ENCODE results near the gene CLDN1.
A peak's percentile ranks its signal among the peaks of the same experiment; 100 is the strongest.

CLDN1 gene, protein sequence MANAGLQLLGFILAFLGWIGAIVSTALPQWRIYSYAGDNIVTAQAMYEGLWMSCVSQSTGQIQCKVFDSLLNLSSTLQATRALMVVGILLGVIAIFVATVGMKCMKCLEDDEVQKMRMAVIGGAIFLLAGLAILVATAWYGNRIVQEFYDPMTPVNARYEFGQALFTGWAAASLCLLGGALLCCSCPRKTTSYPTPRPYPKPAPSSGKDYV

DNA sequence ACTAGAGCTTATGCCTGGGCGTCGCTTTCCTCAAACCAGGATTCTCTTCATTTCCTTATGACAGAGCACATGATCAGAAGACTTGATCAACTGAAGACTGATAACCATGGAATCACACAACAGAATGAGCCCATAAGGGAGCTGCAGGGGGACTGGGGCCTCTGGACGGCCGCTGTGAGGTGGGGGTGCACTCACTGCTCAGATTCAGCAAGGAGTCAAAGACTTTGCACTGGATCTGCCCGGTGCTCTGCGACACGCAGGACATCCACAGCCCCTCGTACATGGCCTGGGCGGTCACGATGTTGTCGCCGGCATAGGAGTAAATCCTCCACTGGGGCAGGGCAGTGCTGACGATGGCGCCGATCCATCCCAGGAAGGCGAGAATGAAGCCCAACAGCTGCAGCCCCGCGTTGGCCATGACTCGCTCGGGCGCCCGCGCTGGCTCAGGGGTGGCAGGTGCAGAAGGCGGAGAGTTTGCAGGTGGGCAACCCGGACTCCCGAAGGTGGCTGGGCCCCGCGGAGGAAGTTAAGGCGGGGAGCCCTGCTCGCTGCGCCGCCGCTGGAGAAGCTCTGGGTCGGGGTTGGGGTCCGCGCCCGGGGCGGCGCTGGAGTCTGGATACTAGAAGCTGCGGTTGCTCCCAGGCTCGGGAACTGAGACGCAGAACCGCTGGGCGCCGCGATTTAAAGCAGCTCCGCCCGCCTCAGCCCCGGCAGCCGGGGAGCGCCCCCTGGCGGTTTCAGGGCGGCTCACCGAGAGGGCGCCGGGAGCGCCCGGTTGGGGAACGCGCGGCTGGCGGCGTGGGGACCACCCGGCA is at the start of gene CLDN1:
Gene CLDN1, minus strand, starts transcription at position 658 of the 815 bp plus-strand sequence. Its CDS starts 240 bp downstream, at position 418.
- DNase-seq = peak; percentile 72

DNA sequence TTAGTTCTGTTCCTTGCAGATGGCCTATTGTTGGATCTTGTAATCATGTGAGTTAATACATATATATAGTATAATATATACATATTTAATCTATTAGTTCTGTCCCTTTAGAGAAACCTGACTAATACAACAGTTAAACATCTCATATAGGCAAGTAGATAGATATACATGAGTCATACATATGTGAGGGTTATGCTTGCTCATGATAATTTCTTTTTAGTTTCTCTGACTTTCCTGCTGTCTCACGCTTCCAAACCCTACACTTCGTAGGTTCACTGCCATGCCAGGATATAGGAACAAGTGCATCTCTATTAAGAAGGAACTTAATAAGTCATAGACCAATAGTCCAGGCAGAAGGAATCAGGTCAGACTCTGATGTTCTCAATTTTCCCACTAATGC is 48.9 kb upstream of the CLDN1 start:
- no peak for DNase-seq

DNA sequence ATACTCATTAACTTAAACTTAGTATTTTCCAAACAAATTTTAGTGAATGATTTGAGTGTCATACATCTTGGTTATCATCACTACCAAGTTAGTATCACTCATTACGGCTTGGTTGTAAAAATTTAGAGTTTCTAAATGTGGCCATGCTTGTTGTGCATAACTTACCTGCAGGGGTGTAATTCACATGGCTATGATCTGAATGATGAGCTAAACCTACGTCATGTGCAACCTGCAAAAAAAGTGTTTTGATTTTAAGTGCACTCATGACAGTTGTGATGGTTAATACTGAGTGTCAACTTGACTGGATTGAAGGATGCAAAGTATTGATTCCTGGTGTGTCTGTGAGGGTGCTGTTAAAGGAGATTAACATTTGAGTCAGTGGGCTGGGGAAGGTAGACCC is 48.1 kb upstream of the CLDN1 start:
- no peak for DNase-seq

DNA sequence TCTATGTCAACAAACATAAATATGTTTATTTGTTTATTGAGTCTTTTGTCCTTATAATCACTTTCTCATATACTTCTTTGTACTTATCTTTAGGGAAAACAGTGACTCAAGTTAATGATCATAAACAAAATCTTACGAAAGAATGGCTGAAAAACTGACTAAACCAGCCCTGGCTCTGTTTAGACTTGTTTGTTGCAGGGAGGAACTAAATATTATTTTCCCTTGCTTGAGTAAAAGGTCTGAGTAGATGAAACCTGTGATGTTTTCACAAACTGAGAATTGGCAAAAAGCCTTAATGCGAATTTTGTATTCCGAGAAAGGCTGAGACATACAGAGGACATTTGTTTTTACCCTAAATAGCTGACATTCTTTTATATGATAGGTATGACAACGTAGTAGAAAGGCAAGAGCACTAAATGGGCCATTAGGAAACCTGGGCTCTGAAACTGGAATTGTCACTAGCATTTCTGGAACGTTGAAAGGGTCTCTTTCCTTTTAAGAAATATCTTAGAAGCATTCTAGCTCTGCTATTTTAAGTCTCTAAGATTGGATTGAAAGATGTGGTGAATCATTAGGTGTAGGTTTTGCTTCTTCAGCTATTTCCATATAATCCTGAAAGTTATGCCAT is 47.5 kb upstream of the CLDN1 start:
- DNase-seq = no peak

DNA sequence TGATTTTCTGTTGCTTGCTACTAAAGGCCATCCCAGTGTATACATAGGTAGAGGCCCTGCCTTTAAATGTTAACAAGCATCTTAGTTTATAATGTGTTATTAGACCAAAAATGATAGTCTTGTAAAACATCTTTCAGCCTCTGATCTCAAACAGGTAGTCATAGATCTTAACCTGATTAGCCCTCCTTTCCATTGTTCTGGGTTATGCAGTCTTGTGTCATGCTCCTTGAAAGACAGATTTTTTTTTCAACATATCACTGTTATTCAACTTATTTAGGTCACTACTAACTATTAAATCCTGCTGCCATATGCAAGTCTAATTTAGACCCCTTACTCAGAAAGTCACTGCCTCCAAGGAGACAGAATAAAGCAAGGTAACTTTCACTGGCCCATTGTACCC is 46.6 kb upstream of the CLDN1 start:
- DNase-seq = no peak

DNA sequence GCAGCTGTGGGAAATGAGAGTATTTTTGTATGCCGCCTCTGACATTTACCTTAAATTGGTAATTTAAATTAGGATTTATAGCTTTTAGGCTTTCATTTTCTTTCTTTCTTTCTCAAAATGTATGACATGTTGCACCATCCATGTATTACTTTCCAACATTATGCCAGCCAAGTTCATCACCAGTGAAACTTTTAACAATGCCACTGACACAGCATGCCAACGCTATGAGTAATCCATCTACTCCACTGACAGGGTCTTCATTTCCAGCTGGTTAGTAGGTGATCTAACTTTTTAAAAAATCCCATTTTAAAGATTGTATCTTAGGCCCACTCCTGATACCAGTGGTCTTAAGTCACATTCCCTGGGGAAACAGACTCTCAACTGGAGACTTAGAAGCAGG is 43.9 kb upstream of the CLDN1 start:
- DNase-seq = no peak

DNA sequence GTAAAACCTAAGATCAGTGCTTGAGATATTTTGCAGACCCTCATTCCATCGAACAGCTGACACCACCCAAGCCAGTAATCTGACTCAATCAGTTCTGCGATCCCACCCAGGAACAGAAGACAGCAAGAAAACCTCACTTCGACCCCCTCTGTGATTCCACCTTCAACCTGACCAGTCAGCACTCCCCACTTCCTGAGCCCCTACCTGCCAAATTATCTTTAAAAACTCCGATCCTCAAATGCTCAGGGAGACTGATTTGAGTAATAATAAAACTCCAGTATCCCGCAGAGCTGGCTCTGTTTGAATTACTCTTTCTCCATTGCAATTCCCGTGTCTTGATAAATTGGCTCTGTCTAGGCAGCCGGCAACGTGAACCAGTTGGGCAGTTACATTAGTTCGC is 40.0 kb upstream of the CLDN1 start:
- no peak for DNase-seq

DNA sequence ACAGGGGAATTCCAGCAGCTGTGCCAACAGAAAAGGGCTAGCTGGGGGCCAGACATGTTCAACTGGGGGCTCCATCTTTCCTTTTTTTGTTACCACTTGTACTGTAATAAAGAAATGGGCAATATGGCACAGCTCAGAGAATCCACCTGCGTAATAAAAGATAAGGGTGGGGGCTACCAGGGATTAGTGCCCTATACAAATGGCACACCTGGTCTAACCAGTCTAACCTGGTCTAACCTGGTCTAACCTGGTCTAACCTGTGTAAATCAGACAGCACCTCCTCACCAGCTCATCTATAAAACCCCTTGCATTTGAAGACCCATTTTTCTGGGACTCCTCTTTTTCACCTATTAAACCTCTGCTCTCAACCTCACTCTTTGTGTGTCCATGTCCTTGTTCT is 39.5 kb upstream of the CLDN1 start:
- DNase-seq = no peak

DNA sequence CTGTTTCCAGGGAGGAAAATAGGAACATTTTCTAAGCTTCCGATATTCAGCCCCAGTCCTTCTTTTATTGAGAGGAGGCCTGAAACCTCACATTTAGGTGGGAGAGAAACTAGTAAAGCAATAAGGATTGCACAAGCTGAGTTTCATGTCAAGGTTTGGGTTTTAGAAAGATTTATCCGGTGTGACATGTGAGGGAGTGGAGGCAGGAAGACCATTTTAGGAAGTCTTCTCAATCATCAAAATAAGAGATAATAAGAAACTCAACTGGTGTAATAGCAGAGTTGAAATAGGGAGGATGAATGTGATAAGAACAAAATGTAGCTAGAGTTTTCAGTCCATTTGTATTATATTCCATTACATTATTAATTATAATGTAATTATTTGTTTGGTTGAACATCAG is 38.0 kb upstream of the CLDN1 start:
- no peak for DNase-seq

DNA sequence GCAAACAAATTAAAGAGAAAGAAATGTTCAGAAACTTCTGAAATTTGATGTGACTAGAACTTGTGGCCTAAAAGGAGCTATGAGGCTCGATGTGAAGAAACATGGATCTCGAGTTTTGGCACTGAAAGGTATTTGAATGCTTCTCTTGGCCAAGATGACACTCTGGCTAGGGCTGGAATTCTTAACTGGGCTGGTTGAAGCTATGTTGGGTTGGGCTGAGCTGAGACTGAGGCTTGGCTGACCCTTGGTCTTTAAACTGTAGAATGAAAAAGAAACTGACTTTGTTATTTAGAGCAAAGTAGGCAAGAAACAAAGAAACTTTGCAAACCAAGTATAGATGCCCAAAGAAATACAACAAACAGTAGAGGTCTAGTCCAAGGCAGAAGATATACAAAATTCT is 37.6 kb upstream of the CLDN1 start:
- DNase-seq = no peak

DNA sequence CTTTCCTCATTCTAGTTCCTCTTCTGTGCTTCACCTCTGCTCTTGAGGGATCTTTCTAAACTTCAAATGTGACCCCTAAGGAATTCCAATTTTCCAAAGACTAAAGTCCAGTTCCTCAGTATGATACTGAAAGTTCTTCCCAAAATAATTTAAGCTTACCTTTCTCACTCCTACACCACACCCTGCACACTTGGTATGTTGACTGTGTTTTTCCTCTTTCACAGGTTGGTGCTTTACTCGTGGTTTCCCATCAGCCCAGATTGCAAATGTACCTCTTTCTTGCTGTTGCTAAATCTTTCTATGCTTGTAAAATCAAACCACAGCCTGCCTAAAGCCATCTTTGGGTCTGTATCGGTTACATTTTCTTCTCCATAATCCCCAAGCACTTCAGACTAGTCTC is 35.2 kb upstream of the CLDN1 start:
- no peak for DNase-seq

DNA sequence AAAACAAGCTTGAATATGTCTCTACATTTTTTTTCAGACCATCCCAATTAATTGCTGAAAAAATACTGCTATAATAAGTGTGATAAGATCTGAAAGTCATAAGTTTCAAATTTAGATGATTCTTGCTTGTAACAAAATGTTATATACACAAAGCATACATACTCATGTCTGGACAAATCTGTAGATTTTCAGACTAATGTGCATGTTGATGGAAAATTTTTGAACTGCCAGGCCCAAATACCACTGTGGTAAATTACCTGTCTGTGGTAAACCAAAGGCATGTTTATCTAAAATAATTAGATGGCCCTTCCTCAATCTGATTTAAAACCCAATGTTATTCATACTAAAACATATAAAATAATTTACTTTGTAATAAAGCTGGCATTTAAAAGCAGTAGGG is 34.0 kb upstream of the CLDN1 start:
- DNase-seq = no peak

DNA sequence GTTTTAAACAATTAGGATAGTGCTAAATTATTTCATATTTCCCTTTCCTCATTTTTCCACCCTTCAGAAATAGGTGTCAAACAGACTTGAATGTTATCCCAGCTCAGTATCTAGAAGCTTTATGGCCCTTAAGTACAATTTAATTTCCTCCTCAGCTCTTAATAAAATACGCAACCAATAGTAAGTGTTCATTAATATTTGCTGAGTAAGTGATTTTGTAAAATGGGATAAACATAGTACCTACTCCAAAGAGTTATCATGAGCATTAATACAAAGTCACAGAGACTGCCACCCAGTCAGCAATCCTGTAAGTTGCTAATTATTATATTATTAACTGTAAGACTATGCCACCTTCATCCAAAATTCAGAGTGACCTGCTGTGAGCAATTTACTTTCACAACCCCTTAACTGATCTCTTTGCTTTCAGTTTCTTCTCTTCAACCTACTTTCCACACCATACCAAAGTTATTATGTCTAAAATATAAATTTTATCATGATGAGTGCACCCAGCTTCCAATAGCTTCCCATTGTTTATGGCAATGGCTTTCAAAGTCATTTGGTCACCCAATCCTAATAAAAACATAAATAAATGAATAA is 30.7 kb upstream of the CLDN1 start:
- no peak for DNase-seq

DNA sequence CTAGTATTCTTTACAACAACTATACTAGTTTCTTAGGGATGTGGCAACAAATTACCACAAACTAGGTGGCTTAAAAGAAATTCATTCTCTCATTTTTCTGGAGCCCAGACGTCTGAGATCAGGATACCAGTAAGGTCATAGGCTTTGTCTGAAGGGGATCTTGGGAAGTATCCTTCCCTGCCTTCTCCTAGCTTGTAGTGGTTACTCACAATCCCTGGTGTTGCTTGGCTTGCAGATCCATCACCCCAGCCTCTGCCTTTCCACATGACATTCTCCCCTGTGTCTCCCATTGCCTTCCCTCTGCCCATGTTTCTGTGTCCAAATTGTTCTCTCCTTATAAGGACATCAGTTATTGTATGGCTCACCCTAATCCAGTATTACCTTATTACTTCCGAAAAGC is 24.3 kb upstream of the CLDN1 start:
- no peak for DNase-seq

DNA sequence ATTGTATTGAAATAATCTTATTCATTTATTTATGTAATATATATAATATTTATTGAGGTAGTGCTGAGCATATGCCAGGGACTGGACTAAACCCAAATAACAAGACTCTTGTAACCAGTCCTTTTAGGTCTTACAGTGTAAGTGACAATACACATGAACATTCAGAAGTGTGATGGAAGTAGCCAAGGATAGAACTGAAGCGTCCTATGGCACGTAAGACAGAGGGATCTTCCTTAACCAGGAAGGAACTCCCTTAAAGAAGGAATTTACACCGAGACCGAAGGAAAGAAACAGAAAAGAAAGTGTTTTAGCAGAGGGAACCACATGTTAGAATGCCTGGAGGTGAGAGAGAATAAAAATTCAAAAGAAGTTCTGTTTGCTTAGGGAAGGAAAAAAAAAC is 23.6 kb upstream of the CLDN1 start:
- DNase-seq = no peak

DNA sequence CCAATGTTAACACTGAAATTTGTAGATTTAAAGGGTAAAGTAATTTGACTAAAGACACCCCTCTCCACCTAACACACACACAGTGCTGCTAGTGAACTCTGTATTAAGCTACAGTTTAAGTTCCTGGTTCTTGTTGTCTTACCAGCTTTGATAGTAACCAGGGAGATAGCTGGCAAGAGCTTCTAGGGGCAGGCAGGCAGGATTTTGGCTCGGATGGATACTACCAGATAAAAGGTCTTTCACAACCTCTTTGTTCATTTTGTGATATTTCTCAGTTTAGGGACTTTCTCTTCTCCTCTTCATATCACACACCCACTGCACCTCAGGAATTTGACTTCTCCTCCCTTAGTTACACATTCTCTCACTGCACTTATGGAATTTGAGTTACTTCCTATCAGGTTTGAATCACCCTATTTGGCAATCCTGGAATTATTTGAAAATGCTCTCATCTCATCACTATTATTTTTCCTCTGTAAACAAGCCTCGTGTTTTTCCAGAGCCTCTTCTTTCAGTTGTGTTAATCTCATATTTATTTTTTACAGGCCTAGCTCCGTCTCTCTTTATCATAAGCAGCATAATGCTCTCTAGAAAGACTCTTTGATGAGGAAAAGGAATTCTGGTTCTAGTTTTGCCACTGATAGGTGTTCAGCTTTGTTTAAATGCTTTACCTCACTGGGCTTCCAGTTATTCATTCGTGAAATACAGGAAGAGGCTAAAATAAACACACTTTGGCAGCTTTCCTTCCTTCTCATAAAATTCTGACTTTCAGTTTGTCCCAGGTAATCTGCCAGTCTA is 23.0 kb upstream of the CLDN1 start:
- no peak for DNase-seq

DNA sequence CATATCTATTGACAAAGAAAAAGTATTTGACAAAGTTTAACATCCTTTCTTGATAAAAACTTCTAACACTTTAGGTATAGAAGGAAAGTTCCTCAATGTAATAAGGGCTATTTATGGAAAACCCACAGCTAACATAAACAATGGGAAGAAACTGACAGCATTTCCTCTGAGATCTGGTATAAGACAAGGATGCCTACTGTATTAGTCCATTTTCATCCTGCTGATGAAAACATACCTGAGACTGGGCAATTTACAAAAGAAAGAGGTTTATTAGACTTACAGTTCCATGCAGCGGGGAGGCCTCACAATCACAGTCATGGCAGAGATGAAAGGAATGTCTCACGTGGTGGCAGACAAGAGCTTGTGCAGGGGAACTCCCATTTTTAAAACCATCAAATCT is 17.8 kb upstream of the CLDN1 start:
- DNase-seq = no peak

DNA sequence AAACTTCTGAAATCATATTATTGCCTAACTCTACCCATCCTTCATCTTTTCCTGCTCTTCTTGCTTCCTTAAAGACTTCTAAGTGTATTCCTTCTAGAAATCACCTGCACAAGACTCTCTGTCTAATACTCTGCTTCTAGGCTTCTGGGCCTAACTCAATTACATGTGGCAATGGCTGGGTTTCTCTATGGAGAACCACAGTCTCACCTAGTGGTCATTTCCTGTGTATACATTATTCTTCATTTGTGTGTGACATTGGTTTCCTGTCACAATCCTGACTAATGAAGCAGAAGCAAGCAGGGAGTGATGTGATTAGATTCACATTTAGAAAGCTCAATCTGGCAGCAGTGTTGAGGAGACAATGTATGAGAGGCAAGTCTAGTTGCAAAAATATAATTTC is 16.9 kb upstream of the CLDN1 start:
- DNase-seq = peak; percentile 13

DNA sequence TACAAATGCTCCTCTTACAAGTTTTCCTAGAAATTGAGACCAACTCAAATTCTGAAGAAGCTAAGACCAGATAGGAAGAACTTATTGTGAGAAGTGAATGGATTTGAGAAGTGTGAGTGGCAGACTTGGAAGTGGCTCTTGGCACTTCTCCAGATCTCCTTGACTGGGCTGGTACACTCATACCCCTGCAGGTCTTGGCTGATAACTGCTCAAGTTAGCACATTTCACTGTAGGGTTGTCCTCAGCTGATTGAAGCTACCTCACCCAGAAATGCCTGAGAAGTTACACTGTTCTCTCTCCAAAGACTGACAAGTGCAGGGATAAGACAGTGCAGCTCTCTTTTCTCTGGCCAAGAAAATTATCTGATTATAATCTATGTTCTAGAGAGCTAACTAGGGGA is 16.5 kb upstream of the CLDN1 start:
- DNase-seq = no peak

DNA sequence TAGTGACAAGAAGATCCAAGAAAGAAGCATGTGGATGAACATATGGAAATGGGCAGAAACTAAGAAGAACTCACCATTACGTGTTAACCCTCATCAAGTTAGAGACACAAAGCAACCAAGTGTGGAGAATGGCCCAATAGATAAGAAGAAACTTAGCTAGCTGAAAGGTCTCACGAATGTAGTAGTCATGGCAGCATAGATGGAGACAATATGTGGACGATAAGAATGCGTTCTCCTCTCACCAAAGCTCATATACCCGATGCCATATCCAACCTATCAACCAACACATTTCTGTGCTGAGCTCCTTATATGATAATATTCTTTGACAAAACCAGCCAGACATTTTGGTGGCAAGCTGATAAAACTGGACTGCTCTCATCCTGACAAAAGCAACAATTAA is 15.1 kb upstream of the CLDN1 start:
- no peak for DNase-seq

DNA sequence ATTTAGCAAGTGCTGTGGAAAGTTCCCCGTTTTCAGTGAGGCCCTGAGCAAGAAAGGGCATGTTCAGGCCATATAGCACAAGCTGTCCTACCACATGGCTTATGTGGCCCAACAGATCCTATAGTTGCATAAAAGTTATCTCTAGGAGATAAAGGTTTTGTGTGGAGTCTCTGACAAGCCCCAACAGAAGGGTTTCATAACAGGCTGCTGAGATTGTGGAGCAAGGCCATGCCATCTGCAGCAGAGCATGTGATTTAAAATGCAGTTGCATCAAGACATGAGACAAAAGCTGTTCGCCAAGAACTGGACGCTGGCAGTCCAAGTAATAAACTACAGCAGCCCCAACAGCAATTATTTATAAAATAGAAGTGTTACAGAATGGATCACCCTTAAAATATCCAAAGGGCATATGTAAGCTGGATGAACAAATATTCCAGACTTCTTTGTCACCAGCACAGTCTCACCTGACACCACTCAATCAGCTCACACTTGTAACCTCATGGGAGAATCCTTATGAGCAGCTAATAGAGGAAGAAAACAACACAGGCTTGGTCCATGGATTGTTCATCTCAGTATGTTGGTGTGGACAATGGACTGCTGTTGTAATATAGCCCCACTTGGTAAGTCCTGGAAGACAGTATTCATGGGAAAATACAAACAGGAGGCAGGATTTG is 14.4 kb upstream of the CLDN1 start:
- no peak for DNase-seq

DNA sequence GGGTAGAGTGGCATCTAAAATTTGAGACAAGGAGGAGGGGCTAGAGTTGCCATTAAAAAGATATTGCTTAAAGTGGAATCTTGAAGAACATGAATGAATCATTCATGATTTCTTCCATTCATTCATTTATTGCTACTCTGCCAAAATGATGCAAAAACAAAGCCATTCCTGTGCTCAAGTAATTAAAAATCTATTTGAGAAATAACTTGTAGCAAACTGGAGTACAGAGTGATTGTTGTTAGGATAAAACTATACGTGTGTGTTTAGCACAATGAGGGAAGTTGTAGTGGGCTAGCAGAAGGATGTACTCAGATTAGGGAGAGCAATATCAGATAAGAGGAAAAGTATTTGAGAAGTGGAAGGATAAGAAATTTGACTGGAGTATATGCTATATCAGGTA is 11.7 kb upstream of the CLDN1 start:
- DNase-seq = no peak

Measured in 8988T (cell line).